AG09309 (cell line): Measurements from ENCODE around the gene TJAP1.

Experiments
- DNase-seq: peaks from one replicate; pipeline ENCODE4 v3.0.0-alpha.2; 2010; ENCODE audit warnings: low read depth
- H3K4me3 ChIP-seq: 2 replicates; pipeline ENCODE4 v1.5.1; 2011; ENCODE audit warnings: mild to moderate bottlenecking, low read depth, low read length, moderate library complexity; ENCODE audit not compliant: control insufficient read depth
- TF ChIP-seq, protein P1 (sequence below): IDR thresholded peaks from 2 replicates; pipeline ENCODE4 v1.5.1; 2011; ENCODE audit warnings: mild to moderate bottlenecking, low read depth, low read length, inconsistent platforms; ENCODE audit not compliant: insufficient read depth, control insufficient read depth; ENCODE audit errors: missing control alignments

TJAP1 gene

DNA sequence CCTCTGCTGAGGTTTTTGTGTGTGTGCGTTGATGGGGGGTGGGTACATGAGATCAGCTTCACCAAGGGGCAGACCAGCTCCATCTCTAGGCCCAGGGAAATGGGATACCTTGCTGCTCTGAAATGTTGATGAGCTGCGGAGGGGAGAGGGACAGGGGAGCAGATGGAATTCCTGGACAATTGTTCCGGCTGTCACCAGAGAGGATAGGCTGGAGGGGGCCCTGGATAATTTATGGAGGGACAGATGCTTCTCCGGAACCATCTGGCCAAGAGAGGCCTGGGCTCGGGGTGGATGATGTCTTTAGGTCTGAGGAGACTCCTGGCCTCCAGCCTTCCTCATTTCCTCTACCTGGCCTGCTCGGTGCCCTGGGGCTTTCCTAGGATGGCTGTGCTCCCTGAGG is 1.9 kb upstream of the TJAP1 start:
- no peak overlapping the region for H3K4me3 ChIP-seq
- no peak for DNase-seq
- TF ChIP-seq, protein P1, sequence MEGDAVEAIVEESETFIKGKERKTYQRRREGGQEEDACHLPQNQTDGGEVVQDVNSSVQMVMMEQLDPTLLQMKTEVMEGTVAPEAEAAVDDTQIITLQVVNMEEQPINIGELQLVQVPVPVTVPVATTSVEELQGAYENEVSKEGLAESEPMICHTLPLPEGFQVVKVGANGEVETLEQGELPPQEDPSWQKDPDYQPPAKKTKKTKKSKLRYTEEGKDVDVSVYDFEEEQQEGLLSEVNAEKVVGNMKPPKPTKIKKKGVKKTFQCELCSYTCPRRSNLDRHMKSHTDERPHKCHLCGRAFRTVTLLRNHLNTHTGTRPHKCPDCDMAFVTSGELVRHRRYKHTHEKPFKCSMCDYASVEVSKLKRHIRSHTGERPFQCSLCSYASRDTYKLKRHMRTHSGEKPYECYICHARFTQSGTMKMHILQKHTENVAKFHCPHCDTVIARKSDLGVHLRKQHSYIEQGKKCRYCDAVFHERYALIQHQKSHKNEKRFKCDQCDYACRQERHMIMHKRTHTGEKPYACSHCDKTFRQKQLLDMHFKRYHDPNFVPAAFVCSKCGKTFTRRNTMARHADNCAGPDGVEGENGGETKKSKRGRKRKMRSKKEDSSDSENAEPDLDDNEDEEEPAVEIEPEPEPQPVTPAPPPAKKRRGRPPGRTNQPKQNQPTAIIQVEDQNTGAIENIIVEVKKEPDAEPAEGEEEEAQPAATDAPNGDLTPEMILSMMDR: no peak

DNA sequence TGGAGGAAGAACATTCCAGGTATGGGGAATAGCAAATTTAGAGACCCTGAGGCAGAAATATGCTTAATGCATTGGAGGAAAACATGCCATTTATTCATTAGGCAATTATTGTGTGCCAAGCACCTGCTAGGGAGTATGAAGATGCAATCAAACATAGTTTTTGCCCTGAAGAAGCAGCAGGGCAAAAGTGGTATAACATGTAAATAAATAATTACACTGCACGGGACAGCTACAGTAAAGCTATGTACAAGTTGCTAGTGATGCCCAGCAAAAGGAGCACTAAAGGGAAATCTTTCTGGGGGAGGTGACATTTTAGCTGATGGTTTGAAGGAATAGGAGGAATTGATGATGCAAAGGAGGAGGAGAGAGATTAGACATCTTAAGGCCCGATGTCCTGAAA is 624 bp upstream of the TJAP1 start:
- no peak overlapping the region for H3K4me3 ChIP-seq
- no peak for DNase-seq
- TF ChIP-seq, protein P1: no peak

DNA sequence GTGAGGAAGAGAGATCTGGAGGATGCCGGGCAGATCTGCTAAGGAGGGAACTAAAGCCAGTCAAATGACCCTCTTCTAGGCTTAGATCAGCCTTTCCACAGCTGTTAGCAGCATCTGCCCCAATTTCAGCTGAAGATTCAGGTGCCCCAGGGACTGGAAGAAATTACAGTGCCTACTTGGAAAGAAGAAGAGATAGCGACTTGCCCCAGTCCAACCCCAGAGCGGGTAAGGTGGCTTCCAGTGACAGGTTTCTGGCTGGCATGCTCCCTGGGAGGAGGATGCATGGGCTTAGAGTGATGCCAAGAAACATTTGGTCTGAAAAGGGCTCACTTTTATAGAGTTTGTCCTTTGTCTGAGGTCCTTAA is 620 bp downstream of the TJAP1 start:
- DNase-seq: no peak
- TF ChIP-seq, protein P1: no peak
- H3K4me3 ChIP-seq: peak overlapping the region; percentile 94

DNA sequence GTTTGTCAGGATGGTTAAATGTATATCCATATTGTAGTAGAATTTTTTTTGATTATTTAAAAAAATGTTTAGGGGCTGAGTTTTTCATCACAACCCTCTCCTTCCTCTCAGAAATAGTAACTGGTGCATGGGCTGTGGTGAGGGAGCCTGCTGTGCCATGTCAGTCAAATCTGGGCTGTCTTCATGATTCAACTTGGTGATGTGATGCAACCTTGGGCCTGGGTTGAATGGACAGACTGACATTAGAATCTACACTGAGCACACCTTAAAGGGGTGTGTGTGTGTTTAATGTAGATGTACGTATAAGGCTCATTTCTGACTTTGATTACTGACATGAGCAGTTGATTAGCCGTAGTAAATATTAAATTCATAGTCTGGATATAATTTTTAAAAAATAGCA is 3.7 kb downstream of the TJAP1 start:
- DNase-seq: no peak

DNA sequence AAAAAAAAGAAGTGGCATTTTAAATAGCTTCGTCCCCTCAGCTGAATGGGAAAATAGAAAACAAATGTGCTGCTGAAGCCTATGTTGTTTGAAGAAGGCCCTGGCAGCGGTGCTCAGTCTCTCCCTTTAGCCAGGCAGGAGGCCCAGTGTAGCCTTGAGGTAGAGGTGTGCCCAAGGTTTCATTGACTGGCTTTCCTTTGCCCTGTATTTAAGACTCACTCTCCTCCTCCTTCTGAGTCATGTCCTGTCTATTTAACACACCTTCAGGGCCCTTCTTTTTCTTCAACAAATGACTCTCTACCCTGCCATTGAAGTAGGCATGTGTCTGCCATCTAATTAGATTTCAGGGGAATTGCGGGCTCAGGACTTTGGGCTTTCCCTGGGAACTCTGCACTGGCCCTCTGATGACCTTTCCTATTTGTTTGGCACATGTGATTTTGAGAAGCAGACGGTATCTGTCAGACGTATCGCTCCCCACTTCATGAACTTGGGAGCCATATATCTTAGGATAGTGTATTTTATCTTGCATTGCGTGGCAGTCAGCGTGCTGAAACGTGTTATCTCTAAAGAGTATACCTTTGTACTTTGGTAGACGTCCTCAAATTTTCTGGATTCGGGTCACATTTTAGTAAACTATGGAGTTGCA is 4.3 kb downstream of the TJAP1 start:
- TF ChIP-seq, protein P1: no peak
- H3K4me3 ChIP-seq: no peak overlapping the region

More for the DNA sequence above, 3.7 kb downstream of the TJAP1 start:
- H3K4me3 ChIP-seq: no peak overlapping the region
- TF ChIP-seq, protein P1: no peak

DNA sequence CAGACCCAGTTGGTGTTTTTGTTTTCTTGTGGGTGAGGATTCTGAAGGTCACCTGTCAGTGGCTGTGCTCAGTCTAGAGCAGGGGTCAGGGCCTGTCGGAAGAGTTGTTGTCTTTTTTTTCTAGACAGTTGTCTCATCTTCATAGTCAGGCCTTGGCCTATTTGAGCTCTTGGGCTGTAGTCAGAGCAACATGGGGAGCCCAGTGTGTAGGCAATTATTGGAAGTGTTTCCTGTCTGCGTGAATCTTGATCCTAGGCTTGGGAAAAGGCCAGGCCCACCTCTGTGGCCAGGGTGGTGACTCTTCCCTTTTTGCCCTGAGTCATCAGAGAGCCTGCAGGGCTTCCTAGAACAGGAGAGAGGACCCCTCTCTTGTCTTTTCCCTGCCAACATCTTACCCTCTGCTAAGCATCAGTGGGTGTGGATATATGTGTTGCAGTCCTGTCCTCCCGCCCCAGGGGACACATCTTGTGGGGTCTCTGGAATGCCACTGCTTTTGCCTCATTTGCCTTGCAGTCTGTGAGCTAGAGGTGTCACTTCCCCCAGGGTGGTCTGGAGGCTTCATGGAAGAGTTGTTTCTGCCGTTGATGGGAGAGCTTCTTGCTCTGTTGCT is 11.4 kb downstream of the TJAP1 start:
- no peak for DNase-seq
- H3K4me3 ChIP-seq: no peak overlapping the region
- TF ChIP-seq, protein P1: no peak

More for the DNA sequence above, 4.3 kb downstream of the TJAP1 start:
- DNase-seq: no peak
